HG03575 (cell line): ENCODE measurements around the gene PDHX.

Experiments
- ATAC-seq: cut with Tn5 transposase; IDR thresholded peaks from one replicate; pipeline ENCODE4 v1.9.1; 2021; ENCODE audit not compliant: unreplicated experiment, insufficient number of reproducible peaks, low FRiP score; ENCODE audit errors: extremely low read depth

Gene PDHX

GRCh38 chr11:34977089-34977912 lies 60.9 kb downstream of the PDHX start:
- no peak for ATAC-seq

- ATAC-seq = no peak
Measured at GRCh38 chr11:34978236-34979191, 62.1 kb downstream of the PDHX start.

- ATAC-seq = no peak
Measured at GRCh38 chr11:34984514-34984913, 68.1 kb downstream of the PDHX start.

DNA sequence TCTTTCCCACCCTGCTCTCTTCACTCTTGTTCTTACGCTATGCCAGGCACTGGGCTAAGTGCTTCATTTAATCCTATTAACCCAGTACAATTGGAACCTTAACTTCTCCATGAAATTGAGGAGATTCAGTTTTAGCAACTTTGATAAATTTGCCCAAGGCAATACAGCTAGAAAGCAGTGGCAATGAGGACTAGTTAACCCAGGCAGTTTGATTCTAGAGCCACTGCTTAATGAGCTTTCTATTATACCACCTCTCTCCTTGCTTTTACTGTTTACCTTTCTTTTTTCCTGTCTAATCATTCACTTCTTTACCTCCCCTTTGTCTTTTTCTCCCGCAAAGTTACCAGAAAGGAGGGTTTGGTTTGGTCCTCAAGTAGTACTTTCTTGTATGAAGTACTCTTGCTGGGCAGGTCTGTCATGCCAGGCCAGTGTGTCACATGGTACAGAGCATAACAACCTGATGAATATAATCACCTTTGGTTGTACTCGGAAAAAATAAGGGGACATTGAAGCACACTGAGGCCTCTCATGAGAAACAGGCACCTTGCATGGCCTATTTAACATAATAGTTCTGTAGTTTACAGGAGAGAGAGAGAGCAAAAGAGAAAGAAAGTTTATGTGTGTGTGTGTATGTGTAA lies 70.6 kb downstream of the PDHX start:
- ATAC-seq = no peak

GRCh38 chr11:34987617-34988016 lies 71.2 kb downstream of the PDHX start:
- no peak for ATAC-seq

GRCh38 chr11:34988294-34989255 lies 72.2 kb downstream of the PDHX start:
- ATAC-seq = no peak

DNA sequence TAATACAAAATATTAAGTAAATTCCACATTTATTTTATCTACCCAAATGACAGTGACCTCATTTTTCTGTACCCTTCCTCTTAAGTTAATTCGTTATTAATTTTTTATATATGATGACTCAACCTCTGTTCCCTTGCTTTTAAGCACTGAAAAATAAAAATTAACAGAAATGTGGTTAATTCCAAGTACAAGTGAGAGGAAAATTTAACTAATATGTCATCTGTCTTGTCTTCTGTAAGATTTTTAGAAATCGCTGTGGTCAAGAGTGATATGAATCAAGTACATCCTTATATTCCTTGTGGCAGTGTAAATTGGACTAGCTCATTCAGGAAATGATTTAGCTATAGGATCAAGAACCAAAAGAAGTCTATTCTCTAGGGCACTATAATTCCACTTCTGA lies 74.5 kb downstream of the PDHX start:
- no peak for ATAC-seq

GRCh38 chr11:34994854-34995253 lies 78.4 kb downstream of the PDHX start:
- ATAC-seq = no peak

- no peak for ATAC-seq
Measured at GRCh38 chr11:34996958-34997357, 80.5 kb downstream of the PDHX start.

DNA sequence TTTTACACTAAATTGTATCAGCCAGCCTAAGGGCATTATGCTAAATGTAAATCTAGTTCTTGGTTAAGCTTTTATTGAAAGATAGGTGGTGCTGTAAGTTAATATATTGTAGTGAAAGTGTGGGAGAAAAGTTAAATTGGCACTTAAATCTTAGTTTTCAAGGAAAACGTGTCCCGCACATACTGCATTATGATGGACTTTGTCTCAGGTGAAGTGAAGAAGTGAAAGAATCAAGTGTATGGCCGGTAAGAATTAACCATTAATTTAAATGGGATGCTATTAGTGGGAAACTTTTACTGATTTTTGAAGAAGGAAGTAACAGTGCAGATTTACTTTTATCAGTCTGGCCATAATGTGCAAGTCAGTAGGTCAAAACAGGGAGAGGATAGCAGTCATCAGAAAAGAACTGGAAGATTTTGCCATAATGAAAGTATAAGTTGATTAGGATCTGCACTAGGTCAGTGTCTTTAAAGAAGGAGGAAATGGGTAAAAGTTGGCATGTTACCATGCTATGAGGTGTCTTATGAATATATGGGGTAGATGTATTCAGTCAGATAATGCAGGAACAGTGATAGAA lies 81.6 kb downstream of the PDHX start:
- ATAC-seq = no peak

DNA sequence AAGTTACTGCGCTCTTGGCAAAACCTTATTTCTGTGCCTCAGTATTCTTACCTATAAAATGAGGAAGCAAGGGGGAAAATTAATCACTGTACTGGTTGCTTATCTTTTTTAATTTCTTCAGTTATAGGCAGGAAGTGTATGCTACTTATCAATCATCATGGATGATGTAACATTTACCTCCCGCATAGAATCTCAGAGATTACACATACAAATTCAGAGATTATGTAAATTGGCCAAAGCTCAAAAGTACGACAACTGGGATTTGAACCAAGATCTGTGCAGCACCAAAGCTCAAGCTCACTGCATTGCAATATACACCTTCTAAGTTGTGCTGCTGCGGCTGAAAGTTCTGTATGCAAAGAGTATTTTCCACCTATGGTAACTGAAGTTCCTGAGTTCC lies 83.0 kb downstream of the PDHX start:
- ATAC-seq = no peak

DNA sequence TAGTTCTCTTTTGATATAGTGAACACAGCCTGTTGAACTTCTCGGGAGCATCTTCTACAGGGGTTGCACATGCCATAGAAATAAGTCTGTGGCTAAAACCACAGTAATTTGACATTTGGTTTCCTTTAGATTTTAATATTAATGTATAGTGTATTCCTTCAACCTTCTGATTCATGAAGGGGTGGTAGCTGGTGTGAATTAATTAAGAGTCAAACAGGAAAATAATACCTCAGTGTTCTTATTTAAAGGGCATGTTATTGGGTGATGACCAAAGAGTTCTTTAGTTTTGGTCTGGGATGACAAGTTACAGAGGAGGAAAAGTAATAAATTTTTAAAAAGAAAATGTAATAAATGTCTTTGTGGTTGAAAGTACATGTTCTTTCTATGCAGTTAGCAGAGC lies 86.8 kb downstream of the PDHX start:
- ATAC-seq = no peak

- ATAC-seq = no peak
Measured at GRCh38 chr11:35003658-35004057, 87.2 kb downstream of the PDHX start.

- no peak for ATAC-seq
Measured at GRCh38 chr11:35005141-35005780, 88.8 kb downstream of the PDHX start.

DNA sequence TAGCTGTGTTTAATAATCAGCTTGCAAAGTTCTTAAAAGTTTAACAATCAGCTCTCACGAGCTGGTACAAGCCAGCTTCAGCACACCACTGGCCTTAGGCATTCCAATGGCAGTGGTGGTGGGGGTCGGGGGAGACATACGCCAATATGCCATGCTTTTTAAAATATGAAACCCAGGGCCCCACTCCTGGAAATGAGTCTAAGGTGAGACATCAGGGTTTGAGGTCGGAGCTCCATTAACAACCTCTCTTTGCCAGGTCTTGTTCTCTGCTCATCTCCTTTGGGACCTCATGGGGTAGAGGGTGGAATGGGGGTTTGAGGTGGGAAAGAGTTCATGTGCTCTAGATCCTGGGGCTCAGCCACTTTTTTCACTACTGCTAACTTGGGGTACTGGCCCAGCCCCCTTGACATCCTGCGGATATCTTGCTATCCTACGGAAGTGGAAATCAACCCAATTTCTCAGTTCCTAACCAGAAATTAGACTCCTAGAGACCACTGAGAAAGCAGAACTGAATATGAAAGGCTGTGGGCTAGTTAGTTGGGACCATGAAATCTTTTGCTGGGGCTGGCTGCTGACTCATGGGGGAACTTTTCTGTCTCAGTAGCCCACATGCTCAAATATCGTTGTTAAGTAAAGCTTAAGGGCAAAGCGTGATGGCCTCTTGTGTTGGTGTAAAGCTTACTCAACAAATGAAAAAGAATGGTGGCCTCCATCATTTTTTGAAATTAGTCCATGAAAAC lies 90.1 kb downstream of the PDHX start:
- peak; percentile 67 for ATAC-seq

DNA sequence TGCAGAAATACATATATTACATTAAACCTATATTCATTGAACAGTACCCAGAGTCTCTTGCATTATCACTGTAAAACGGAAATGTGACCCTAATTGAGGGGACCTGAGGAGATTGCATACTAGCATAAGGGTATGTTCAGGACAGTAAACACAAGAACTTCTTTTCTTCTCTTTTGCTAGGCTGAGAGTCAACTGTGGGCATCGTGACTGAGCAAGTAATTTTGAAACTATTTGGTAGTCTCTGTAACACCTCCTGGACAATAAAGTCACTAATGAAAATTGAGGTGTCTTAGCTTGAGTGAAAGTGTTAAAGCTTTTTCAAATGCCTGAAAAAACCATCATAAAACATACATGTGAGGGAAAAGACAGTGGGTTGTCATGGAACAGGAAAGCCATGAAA lies 90.9 kb downstream of the PDHX start:
- ATAC-seq = peak; percentile 56
